ENCODE measurements around the gene MOB2.

DNA sequence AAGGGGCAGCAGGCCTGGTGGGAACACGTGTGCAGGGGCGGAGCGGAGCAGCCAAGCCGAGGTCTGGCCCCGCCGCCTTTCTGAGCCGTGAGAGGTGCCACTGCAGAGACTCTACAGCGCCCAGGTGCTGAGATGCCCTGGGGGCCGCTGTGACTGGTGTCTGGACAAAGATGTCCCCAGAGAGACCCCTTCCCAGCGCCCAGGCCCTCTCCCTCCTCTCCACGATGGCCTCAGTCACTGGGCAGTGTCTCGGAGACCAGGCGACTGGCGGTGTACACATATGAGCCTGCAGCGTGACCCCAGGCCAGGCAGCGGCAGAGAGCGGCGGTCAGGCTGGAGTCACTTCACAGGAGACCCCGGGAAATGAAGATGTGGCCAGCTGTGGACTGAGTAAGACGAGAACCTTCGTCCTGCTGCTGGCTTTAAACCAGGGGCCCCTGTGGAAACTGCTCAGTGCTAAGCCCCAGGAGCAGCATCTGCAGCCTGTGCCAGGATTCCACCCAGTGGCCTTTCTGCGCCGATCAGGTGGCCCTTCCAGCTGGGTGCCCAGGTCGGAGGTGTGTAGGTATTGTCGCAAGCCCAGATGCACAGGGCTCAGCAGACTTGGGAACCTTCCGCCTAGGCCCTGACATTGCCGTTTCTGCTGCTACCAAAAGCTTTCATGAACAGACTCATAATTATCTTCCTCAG, 34.7 kb downstream of the MOB2 start:
- TF ChIP-seq ZNF431 (CRISPR knock-in tag; IDR thresholded peaks at IDR 0.05; ENCODE audit: borderline replicate concordance, low read depth): no peak
- TF ChIP-seq, protein P1, sequence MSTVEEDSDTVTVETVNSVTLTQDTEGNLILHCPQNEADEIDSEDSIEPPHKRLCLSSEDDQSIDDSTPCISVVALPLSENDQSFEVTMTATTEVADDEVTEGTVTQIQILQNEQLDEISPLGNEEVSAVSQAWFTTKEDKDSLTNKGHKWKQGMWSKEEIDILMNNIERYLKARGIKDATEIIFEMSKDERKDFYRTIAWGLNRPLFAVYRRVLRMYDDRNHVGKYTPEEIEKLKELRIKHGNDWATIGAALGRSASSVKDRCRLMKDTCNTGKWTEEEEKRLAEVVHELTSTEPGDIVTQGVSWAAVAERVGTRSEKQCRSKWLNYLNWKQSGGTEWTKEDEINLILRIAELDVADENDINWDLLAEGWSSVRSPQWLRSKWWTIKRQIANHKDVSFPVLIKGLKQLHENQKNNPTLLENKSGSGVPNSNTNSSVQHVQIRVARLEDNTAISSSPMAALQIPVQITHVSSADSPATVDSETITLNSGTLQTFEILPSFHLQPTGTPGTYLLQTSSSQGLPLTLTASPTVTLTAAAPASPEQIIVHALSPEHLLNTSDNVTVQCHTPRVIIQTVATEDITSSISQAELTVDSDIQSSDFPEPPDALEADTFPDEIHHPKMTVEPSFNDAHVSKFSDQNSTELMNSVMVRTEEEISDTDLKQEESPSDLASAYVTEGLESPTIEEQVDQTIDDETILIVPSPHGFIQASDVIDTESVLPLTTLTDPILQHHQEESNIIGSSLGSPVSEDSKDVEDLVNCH (CRISPR knock-in tag; IDR thresholded peaks at IDR 0.05): no peak
- TF ChIP-seq AGO2 (optimal IDR thresholded peaks at IDR 0.05; ENCODE audit: low read depth, low read length): no peak
- TF ChIP-seq, protein P2, sequence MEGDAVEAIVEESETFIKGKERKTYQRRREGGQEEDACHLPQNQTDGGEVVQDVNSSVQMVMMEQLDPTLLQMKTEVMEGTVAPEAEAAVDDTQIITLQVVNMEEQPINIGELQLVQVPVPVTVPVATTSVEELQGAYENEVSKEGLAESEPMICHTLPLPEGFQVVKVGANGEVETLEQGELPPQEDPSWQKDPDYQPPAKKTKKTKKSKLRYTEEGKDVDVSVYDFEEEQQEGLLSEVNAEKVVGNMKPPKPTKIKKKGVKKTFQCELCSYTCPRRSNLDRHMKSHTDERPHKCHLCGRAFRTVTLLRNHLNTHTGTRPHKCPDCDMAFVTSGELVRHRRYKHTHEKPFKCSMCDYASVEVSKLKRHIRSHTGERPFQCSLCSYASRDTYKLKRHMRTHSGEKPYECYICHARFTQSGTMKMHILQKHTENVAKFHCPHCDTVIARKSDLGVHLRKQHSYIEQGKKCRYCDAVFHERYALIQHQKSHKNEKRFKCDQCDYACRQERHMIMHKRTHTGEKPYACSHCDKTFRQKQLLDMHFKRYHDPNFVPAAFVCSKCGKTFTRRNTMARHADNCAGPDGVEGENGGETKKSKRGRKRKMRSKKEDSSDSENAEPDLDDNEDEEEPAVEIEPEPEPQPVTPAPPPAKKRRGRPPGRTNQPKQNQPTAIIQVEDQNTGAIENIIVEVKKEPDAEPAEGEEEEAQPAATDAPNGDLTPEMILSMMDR (CRISPR knock-in tag; IDR thresholded peaks at IDR 0.05): no peak
- no peak for TF ChIP-seq ZNF24 (IDR thresholded peaks at IDR 0.05)
- TF ChIP-seq, protein P3, sequence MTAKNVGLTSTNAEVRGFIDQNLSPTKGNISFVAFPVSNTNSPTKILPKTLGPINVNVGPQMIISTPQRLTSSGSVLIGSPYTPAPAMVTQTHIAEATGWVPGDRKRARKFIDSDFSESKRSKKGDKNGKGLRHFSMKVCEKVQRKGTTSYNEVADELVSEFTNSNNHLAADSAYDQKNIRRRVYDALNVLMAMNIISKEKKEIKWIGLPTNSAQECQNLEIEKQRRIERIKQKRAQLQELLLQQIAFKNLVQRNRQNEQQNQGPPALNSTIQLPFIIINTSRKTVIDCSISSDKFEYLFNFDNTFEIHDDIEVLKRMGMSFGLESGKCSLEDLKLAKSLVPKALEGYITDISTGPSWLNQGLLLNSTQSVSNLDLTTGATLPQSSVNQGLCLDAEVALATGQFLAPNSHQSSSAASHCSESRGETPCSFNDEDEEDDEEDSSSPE (CRISPR knock-in tag; IDR thresholded peaks at IDR 0.05): no peak
- no peak for TF ChIP-seq ZNF768 (CRISPR knock-in tag; IDR thresholded peaks at IDR 0.05)
- TF ChIP-seq, protein P4, sequence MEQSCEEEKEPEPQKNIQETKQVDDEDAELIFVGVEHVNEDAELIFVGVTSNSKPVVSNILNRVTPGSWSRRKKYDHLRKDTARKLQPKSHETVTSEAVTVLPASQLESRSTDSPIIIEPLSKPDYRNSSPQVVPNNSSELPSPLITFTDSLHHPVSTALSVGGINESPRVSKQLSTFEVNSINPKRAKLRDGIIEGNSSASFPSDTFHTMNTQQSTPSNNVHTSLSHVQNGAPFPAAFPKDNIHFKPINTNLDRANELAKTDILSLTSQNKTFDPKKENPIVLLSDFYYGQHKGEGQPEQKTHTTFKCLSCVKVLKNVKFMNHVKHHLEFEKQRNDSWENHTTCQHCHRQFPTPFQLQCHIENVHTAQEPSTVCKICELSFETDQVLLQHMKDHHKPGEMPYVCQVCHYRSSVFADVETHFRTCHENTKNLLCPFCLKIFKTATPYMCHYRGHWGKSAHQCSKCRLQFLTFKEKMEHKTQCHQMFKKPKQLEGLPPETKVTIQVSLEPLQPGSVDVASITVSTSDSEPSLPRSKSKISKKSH (CRISPR knock-in tag; IDR thresholded peaks at IDR 0.05; ENCODE audit: borderline replicate concordance): no peak
- TF ChIP-seq JUN (CRISPR knock-in tag; IDR thresholded peaks at IDR 0.05): no peak
- no peak for TF ChIP-seq RFX5 (IDR thresholded peaks at IDR 0.05; ENCODE audit: low read depth, low read length)
- TF ChIP-seq ZNF282 (IDR thresholded peaks at IDR 0.05; ENCODE audit: partially characterized antibody): no peak
